Renal cortex interstitium (tissue), 11 donors: ENCODE measurements around the gene SEL1L3. TPM values are rescaled to one million over a fixed set of nuclear protein-coding genes. Genes with fewer than 3 reads are reported as not detected.

Source experiments
- DNase-seq, 11 donors: peaks; one replicate each; pipeline ENCODE4 v3.0.0-alpha.2; 2013; ENCODE audit warnings: low read depth in 9 of 11, low spot score in 4 of 11; ENCODE audit errors: extremely low read depth in 1 of 11
- polyA plus RNA-seq, 3 donors: library from polyadenylated mRNA; unstranded; fragments of 120-200 nt; gene quantifications; one replicate each; pipeline ENCODE4 v1.2.1, GENCODE V29; 2013; ENCODE audit not compliant: insufficient read length in 3 of 3

SEL1L3 gene
- polyA plus RNA-seq, 3 donors: 20.8 to 23.7 (median 23.2) TPM

DNA sequence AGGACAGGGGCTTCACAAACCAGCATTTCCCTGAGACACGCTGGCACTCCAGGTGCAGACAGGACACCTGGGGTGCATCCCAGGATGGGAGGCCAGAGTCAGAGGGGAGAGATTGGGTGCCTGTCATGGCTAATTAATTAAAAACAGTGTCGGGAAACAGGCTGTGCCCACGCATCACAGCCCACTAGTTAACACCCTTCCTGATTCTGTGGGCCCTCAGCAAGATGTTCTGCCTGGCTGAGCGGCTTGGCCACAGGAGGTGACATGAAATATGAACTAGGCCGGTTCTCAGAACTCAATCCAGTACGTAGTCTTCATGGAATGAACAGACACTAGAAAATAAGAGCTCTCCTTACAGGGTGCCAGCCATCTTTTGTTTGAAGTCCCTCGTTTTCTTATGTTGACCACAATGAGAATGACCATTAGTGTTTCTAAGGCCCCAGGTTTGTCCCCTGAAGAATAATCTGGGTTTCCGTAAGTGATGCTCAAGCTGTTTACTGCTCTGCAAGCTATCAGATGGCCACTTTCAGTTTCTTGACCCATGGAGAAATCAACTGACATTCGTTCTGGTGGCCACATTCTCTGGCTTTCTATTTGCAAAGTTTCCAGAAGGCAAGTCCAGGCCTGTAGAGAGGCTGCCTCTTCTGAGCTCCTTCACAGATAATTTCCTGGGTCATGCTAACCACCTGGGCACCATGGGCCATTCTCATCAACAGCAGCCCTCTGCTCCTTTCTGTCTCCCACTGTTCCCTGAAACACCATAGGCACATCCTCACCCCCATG, 134.9 kb downstream of the SEL1L3 start:
- peak in 3 of 11 donors; percentile 20 to 29 (median 26) for DNase-seq

DNA sequence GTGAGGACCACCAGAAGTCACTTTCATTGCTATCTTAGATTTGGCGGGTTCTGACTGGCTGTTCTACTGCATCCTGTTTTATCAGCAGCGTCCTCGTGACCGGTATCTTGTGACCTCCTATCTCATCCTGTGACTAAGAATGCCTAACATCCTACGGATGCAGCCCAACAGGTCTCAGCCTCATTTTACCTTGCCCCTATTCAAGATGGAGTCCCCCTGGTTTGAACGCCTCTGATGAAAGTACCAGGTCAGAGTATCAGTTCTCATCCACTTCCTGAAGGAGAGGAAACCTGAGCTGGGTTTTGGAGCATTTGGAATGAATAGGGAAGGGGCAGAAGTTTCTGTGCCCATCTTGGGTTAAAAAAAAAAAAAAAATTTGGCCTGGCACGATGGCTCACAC, 136.9 kb downstream of the SEL1L3 start:
- no peak for DNase-seq

DNA sequence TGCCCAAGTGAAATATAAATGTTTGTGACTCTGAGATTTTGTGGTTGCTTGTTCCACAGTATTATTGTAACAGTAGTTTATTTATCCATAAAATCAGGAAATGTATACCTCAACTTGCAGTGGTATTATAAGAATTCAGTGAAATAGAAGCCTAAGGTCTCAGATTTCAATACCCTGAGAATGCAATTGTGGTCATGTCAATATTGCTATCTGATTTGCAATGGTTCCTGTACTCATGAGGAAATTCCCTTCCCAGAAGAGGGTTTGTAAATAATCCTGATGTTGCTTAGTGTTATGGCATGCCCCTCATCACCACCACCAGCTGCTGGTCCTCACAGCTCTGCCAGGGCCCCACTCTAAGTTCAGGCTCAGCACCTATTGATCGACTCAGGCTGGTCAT, 139.4 kb downstream of the SEL1L3 start:
- no peak for DNase-seq

DNA sequence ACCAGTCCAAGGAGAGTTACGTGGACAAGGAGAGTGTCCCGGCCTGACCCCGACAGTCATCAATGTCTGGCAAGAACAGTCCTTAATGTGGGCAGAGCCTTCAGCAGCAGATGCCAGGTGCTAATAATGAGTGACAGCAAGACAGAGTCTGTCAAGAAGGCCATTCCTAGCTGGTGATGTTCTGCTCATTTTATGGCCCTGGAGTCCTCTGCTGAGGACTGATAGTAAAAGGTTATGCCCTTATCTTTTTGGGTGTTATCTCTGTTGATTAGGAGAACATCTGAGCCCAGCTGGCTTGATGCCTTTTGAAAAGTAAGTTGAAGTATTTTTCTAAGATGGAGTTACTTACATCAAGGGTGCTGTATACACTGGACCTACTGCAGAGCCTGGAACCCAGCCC, 139.8 kb downstream of the SEL1L3 start:
- DNase-seq: no peak

DNA sequence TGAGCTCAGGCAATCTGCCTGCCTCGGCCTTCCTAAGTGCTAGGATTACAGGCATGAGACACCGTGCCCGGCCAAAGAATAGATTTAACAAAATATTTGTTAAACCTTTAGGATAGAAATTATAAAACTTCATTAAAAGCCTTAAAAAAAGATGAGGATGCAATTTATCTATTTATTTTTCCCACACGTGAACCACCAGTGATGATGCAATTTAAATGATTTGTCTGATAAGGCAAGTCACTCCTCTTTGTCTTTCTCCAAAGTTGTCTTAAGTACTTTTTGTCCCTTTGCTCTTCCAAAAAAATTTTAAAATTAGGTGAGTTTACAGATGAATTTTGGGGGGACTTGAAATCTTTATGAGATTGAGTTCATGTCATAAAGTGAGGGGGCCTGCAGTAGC, 149.0 kb downstream of the SEL1L3 start:
- DNase-seq: no peak

DNA sequence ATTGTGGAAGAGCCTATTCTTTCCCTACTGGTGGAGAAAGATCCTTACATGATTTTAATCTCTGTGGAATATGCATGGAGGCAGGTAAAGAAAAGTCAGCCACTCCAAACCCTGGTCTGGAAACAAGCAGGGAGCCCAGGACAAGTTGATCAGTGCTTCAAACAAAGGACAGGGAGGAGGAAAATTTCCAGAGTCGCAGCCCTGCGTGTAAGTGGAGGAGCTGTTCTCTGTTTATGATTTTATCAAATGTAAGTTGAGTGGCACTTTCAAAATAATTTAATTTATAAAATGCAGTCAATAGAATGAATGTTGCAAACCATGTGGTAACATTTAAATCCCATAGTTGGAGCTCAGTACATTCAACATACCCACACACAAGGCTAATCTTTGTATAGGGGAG, 150.2 kb downstream of the SEL1L3 start:
- no peak for DNase-seq

DNA sequence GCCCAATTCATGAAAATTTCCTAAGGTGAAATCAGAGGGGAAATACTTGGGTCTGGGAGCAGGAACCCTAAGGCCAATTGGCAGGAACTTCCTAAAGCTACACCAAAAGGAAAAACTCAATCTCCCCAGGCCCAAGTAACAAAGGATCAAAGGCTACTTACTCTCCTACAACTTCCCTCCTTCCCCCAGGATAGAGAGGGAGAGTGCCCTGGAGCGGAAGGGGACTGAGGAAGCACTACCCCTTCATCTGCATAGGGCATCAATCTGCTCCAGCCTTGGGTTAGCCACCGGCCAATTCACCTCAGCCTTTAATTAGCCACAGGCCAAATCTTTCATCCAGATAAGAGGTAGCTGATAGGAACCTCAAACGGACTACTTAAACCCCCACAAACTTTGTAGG, 152.2 kb downstream of the SEL1L3 start:
- no peak for DNase-seq

DNA sequence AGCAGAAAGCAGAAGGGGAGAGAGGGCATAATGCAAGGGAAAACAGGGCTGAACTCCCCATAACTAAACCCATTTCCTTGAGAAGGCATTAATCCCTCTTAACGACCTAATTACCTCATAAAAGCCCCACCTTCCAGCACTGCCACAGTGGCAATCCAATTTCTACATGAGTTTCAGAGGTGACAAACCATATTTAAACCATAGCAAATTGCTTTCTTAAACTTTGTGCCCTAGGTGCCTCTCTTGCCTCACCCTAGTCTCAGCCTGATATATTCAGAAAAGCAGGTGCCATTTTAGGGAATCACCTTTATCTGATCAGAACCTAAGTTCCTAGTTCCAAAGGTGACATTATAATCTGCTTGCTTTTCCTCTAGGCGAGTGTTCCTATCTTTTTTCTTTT, 158.3 kb downstream of the SEL1L3 start:
- DNase-seq: no peak

DNA sequence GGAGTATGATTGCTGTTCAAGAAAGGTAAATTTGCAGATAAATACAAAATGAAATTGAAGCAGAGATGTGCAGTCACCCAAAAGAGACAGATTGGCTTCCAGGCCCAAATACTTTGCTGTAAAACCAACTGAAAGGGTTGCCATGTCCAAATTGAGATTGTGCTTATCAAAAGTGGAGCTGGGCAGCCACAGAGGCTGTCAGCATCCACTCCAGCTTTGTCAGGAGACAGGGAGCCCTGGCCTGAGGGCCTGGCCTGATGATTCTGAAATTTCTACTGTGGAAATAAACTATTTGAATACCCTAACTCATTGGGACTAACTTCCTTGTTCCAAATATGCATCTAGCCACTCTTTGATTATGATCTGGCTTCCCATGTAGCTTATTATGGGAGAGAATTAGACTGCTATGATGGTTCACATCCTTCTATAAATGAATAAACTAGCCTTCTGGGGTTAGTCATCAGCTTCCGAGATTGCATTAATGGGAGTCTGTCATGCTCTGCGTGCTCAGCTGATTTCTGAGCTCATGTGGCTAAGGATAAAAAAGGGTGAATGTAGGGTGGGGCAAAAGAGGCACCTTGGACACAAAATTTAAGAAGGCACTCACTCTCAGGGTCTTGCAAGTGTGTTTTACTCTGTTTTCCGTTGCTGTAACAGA, 158.9 kb downstream of the SEL1L3 start:
- DNase-seq: no peak

DNA sequence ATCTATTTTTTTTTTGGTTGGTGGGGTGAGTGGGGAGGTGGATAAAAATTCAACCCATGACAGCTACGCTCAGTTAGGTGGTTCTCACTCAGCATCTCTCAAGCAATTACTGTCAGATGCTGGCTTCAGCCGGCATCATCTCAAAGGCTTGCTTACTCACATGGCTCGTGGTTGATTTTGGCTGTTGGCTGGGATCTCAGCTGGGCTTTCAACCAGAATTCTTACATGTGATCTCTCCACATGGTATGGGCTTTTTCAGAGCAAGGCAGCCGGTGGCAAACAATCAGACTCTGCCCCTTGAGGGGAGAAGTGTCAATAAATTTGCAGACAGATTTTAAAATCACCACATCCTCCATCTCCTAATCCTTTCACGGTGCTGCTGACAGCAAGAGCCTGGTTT, 159.9 kb downstream of the SEL1L3 start:
- no peak for DNase-seq

DNA sequence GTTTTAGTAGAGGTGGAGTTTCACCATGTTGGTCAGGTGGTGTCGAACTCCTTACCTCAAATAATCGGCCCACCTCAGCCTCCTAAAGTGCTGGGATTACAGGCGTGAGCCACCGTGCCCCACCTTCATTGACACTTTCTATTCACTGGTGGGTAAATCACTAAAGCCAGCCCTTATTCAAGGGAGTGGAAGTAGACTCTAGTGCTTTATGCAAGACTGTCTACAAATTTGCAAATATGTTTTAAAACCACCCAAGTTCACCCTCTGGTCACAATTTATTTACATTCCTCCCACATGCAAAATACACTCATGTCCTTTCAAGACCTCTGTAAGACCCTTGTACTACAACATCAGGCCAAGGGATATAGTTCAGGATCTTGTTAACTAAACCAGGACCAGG, 162.1 kb downstream of the SEL1L3 start:
- no peak for DNase-seq

DNA sequence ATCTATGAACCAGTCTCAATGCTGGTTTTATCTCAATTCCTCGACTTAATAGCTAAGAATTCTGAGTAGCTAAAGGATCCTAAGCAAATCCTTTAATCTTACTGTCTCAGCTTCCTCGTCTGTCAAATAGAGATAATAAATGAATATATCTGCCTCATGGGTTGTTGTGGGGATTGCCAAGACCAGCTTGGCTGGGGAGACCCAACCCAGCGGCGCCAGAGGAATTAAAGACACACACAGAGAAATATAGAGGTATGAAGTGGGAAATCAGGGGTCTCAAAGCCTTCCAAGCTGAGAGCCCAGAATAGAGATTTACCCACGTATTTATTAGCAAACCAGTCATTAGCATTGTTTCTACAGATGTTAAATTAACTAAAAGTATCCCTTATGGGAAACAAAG, 165.3 kb downstream of the SEL1L3 start:
- no peak for DNase-seq

Other genes with a start within 250 kb of the SEL1L3 start
- gene SLC34A2, start 207.1 kb downstream of the SEL1L3 start, polyA plus RNA-seq: 10 to 100 TPM; 27.4 to 30.1 (median 29.3) TPM
- 10 to 100 TPM; 43.9 to 54.3 (median 46.4) TPM for gene SMIM20, start 51.2 kb upstream of the SEL1L3 start, polyA plus RNA-seq